HepG2 (cell line): Measurements from ENCODE around the gene MAML1. TPM values are rescaled to one million over a fixed set of nuclear protein-coding genes. Genes with fewer than 3 reads are reported as not detected.

Experiments used
- AHR ChIP-seq: IDR thresholded peaks from 2 replicates; pipeline ENCODE4 v1.6.1; 2018; ENCODE audit warnings: missing genetic modification reagents, missing compliant biosample characterization
- ATAD3A ChIP-seq: sonication (generic); formaldehyde crosslinking; IDR thresholded peaks from 2 replicates; pipeline ENCODE4 v1.4.0; 2020; ENCODE audit warnings: missing genetic modification reagents
- ATRX ChIP-seq: sonication (generic); formaldehyde crosslinking; IDR thresholded peaks from 2 replicates; pipeline ENCODE4 v1.4.0; 2020; ENCODE audit warnings: missing genetic modification reagents, borderline replicate concordance
- DPF2 ChIP-seq: sonication (generic); formaldehyde crosslinking; IDR thresholded peaks from 2 replicates; pipeline ENCODE4 v1.4.0; 2020; ENCODE audit warnings: mild to moderate bottlenecking, low read depth, missing genetic modification reagents, borderline replicate concordance
- GTF3A ChIP-seq: sonication (generic); formaldehyde crosslinking; conservative IDR thresholded peaks from 2 replicates; pipeline ENCODE4 v1.4.0; 2020; ENCODE audit warnings: mild to moderate bottlenecking, missing genetic modification reagents
- HOXA9 ChIP-seq: sonication (generic); formaldehyde crosslinking; IDR thresholded peaks from 2 replicates; pipeline ENCODE4 v1.8.1; 2022; ENCODE audit warnings: missing genetic modification reagents, mild to moderate bottlenecking, moderate library complexity, borderline replicate concordance
- KDM3A ChIP-seq: IDR thresholded peaks from 2 replicates; pipeline ENCODE4 v1.6.1; 2018; ENCODE audit warnings: low read depth, missing compliant biosample characterization
- NFRKB ChIP-seq: fragments of 450-650 bp; IDR thresholded peaks from 2 replicates; pipeline ENCODE4 v1.6.1; 2017
- PPARG ChIP-seq: conservative IDR thresholded peaks from 2 replicates; pipeline ENCODE4 v1.6.1; 2016; ENCODE audit warnings: missing biosample characterization, missing genetic modification reagents
- RFX5 ChIP-seq: IDR thresholded peaks from 2 replicates; pipeline ENCODE4 v1.6.1; 2011; ENCODE audit warnings: low read depth, low read length, improper control_type of control experiment
- SMYD3 ChIP-seq: sonication (generic); formaldehyde crosslinking; IDR thresholded peaks from 2 replicates; pipeline ENCODE4 v1.8.1; 2023; ENCODE audit warnings: mild to moderate bottlenecking, missing genetic modification reagents
- SOX6 ChIP-seq, 2 experiments: fragments of 450-650 bp in 1 of 2; sonication (generic) in 1 of 2; formaldehyde crosslinking in 1 of 2; IDR thresholded peaks; 2 replicates each; pipeline versions ENCODE4 v1.4.0 to v1.6.1; 2017 to 2020; ENCODE audit warnings: antibody characterized with exemption in 1 of 2, mild to moderate bottlenecking in 1 of 2, missing genetic modification reagents in 1 of 2
- ZNF234 ChIP-seq: sonication (generic); formaldehyde crosslinking; conservative IDR thresholded peaks from 2 replicates; pipeline ENCODE4 v1.5.1; 2020; ENCODE audit warnings: mild to moderate bottlenecking, missing genetic modification reagents
- ZNF496 ChIP-seq: sonication (generic); formaldehyde crosslinking; IDR thresholded peaks from 2 replicates; pipeline ENCODE4 v1.8.1; 2023; ENCODE audit warnings: mild to moderate bottlenecking, moderate library complexity, missing genetic modification reagents; ENCODE audit not compliant: insufficient replicate concordance
- ZNF615 ChIP-seq: sonication (generic); formaldehyde crosslinking; IDR thresholded peaks from 2 replicates; pipeline ENCODE4 v1.5.0; 2020; ENCODE audit warnings: mild to moderate bottlenecking, missing genetic modification reagents, borderline replicate concordance
- ZNF660 ChIP-seq: sonication (generic); formaldehyde crosslinking; IDR thresholded peaks from 2 replicates; pipeline ENCODE4 v1.5.1; 2020; ENCODE audit warnings: mild to moderate bottlenecking, low read depth, missing genetic modification reagents, borderline replicate concordance
- ZNF768 ChIP-seq: sonication (generic); formaldehyde crosslinking; IDR thresholded peaks from 2 replicates; pipeline ENCODE4 v1.4.0; 2020; ENCODE audit warnings: missing genetic modification reagents
- polyA plus RNA-seq, 8 experiments: library from polyadenylated mRNA; depleted of rRNA in 3 of 8; stranded (reverse) in 7 of 8; unstranded in 1 of 8; fragments of >200 nt; fragmentation: Illumina TruSeq in 4 of 8; extraction: Trizol in 4 of 8; gene quantifications; 2 replicates each; pipeline versions ENCODE4 v1.2.1 to v1.2.3, GENCODE V29; 2011 to 2016; ENCODE audit warnings: low read depth in 4 of 8, missing spikeins in 1 of 8, mixed read lengths in 1 of 8; ENCODE audit not compliant: insufficient read depth in 1 of 8
- total RNA-seq, 5 experiments: library from RNA; depleted of rRNA; stranded (reverse); fragments of >200 nt; fragmentation: Illumina TruSeq; extraction: Trizol; gene quantifications; 2 replicates each; pipeline ENCODE4 v1.2.3, GENCODE V29; 2016; ENCODE audit warnings: low read depth in 1 of 5
- TF ChIP-seq, protein P1 (sequence below): IDR thresholded peaks from 2 replicates; pipeline ENCODE4 v1.6.1; 2016; ENCODE audit warnings: missing compliant biosample characterization, missing genetic modification reagents, borderline replicate concordance
- TF ChIP-seq, protein P2 (sequence below): sonication (generic); formaldehyde crosslinking; IDR thresholded peaks from 2 replicates; pipeline ENCODE4 v1.4.0; 2020; ENCODE audit warnings: missing genetic modification reagents
- TF ChIP-seq, protein P3 (sequence below): sonication (generic); formaldehyde crosslinking; IDR thresholded peaks from 2 replicates; pipeline ENCODE4 v1.4.0; 2020; ENCODE audit warnings: mild to moderate bottlenecking, missing genetic modification reagents
- TF ChIP-seq, protein P4 (sequence below): sonication (generic); formaldehyde crosslinking; IDR thresholded peaks from 2 replicates; pipeline ENCODE4 v1.8.0; 2022; ENCODE audit warnings: missing genetic modification reagents, mild to moderate bottlenecking, moderate library complexity, borderline replicate concordance
- TF ChIP-seq, protein P5 (sequence below): IDR thresholded peaks from 2 replicates; pipeline ENCODE4 v1.6.1; 2012; ENCODE audit warnings: low read depth, low read length, improper control_type of control experiment

MAML1 gene
- total and polyA plus RNA-seq, 2 of the 13 experiments (the other 11 are each of a cell fraction or from before 2014, with no cell fraction given), result 10.0 to 10.8 TPM

DNA sequence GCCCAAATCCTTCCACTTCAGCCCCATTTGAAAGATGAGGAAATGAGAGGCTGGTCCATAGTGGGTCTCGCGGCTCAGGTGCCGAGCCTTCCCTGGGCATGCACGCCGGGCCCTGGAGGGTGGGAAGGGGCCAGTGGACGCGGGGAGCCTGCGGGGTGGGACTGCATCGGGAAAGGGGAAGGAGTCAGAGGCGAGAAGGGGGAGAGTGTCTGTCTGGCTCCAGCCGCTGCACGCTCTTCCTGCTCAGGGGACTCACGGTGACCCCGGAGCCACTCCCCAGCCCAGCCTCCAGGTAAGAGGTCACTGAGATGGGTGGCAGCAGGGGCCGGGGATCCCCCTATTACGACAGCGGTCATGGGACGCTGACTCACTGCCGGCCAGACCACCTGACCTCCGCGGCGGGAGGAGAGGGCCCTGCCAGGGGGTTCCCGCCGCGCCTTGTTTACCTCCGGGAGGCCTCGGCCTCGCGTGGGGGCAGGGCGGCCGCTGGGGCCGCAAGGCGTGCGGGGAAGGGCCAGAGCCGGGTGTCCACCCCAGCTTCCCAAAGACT lies 86.2 kb downstream of the MAML1 start (continued):
- TF ChIP-seq ZNF768 (no peak), RFX5 (no peak), DPF2 (CRISPR knock-in tag) (0 out of 2 replicates have a peak, but pooled peaks have one; percentile 57), HOXA9 (CRISPR knock-in tag) (no peak; the same call in 1 of the 2 replicates), SOX6 (IDR thresholded peaks at IDR 0.05) (no peak), SOX6 (CRISPR knock-in tag; IDR thresholded peaks at IDR 0.05) (peak; percentile 74), GTF3A (no peak), AHR (0 out of 2 replicates have a peak, but pooled peaks have one; percentile 34), SMYD3 (CRISPR knock-in tag) (peak; percentile 64; the same call in 1 of the 2 replicates), ZNF496 (no peak), PPARG (CRISPR knock-in tag) (peak; percentile 100), ZNF234 (CRISPR knock-in tag) (no peak), ZNF660 (CRISPR knock-in tag) (no peak), ATRX (CRISPR knock-in tag) (no peak), KDM3A (CRISPR knock-in tag) (peak; percentile 58; the same call in 1 of the 2 replicates), NFRKB (no peak), ZNF615 (CRISPR knock-in tag) (no peak), ATAD3A (CRISPR knock-in tag) (no peak)
- TF ChIP-seq, protein P1, sequence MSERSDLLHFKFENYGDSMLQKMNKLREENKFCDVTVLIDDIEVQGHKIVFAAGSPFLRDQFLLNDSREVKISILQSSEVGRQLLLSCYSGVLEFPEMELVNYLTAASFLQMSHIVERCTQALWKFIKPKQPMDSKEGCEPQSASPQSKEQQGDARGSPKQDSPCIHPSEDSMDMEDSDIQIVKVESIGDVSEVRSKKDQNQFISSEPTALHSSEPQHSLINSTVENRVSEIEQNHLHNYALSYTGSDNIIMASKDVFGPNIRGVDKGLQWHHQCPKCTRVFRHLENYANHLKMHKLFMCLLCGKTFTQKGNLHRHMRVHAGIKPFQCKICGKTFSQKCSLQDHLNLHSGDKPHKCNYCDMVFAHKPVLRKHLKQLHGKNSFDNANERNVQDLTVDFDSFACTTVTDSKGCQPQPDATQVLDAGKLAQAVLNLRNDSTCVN (CRISPR knock-in tag), result no peak
- TF ChIP-seq, protein P2, sequence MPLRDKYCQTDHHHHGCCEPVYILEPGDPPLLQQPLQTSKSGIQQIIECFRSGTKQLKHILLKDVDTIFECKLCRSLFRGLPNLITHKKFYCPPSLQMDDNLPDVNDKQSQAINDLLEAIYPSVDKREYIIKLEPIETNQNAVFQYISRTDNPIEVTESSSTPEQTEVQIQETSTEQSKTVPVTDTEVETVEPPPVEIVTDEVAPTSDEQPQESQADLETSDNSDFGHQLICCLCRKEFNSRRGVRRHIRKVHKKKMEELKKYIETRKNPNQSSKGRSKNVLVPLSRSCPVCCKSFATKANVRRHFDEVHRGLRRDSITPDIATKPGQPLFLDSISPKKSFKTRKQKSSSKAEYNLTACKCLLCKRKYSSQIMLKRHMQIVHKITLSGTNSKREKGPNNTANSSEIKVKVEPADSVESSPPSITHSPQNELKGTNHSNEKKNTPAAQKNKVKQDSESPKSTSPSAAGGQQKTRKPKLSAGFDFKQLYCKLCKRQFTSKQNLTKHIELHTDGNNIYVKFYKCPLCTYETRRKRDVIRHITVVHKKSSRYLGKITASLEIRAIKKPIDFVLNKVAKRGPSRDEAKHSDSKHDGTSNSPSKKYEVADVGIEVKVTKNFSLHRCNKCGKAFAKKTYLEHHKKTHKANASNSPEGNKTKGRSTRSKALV (CRISPR knock-in tag), result 0 out of 2 replicates have a peak, but pooled peaks have one; percentile 23
- TF ChIP-seq, protein P3, sequence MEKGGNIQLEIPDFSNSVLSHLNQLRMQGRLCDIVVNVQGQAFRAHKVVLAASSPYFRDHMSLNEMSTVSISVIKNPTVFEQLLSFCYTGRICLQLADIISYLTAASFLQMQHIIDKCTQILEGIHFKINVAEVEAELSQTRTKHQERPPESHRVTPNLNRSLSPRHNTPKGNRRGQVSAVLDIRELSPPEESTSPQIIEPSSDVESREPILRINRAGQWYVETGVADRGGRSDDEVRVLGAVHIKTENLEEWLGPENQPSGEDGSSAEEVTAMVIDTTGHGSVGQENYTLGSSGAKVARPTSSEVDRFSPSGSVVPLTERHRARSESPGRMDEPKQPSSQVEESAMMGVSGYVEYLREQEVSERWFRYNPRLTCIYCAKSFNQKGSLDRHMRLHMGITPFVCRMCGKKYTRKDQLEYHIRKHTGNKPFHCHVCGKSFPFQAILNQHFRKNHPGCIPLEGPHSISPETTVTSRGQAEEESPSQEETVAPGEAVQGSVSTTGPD (CRISPR knock-in tag), result no peak
- TF ChIP-seq, protein P4, sequence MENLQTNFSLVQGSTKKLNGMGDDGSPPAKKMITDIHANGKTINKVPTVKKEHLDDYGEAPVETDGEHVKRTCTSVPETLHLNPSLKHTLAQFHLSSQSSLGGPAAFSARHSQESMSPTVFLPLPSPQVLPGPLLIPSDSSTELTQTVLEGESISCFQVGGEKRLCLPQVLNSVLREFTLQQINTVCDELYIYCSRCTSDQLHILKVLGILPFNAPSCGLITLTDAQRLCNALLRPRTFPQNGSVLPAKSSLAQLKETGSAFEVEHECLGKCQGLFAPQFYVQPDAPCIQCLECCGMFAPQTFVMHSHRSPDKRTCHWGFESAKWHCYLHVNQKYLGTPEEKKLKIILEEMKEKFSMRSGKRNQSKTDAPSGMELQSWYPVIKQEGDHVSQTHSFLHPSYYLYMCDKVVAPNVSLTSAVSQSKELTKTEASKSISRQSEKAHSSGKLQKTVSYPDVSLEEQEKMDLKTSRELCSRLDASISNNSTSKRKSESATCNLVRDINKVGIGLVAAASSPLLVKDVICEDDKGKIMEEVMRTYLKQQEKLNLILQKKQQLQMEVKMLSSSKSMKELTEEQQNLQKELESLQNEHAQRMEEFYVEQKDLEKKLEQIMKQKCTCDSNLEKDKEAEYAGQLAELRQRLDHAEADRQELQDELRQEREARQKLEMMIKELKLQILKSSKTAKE (CRISPR knock-in tag), result peak; percentile 96
- TF ChIP-seq, protein P5, sequence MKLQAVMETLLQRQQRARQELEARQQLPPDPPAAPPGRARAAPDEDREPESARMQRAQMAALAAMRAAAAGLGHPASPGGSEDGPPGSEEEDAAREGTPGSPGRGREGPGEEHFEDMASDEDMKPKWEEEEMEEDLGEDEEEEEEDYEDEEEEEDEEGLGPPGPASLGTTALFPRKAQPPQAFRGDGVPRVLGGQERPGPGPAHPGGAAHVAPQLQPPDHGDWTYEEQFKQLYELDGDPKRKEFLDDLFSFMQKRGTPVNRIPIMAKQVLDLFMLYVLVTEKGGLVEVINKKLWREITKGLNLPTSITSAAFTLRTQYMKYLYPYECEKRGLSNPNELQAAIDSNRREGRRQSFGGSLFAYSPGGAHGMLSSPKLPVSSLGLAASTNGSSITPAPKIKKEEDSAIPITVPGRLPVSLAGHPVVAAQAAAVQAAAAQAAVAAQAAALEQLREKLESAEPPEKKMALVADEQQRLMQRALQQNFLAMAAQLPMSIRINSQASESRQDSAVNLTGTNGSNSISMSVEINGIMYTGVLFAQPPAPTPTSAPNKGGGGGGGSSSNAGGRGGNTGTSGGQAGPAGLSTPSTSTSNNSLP, result no peak
